ENCODE measurements around the gene EDAR. TPM values are rescaled to one million over a fixed set of nuclear protein-coding genes. Genes with fewer than 3 reads are reported as not detected.

EDAR gene
- total RNA-seq, 2 donors from 2014 or later, result not detected

DNA sequence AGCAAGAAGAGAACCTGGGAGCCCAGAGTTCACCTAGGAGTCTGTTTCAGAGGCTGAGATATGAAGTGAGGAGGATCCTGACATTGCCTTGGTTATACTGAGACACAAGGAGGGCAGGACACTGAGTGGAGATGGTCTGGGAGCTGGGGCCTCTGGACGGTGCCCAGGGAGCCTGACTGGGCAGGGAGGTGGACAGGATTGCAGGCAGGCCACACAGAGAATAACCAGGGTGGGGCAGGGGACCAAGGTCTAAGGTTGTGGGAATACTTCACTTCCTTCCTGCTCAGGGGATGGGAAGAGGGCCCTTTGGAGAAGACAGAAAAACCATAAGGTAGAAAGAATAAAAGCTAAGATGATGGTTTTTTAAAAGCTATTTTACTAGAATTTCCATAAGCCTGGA lies 18.7 kb downstream of the EDAR start:
- DNase-seq, result no peak
- Histone ChIP-seq H3K27me3 (ENCODE audit: control insufficient read depth, insufficient read depth, low read length, poor library complexity, severe bottlenecking) (peaks cover 42% of the 10 kb centered on the region), H3K4me3 (ENCODE audit: low read length) (no peak overlapping the region), H3K4me1 (ENCODE audit: control insufficient read depth, insufficient read depth, low read length) (no peaks in the 10 kb centered on the region), H3K27ac (ENCODE audit: low read depth, low read length) (no peak overlapping the region), H3K9me3 (ENCODE audit: control insufficient read depth, low read length) (no peaks in the 10 kb centered on the region), H3K9ac (ENCODE audit: extremely low read depth, low read length, poor library complexity, severe bottlenecking) (no peak overlapping the region), H3K36me3 (ENCODE audit: control insufficient read depth, insufficient read depth, low read length) (no peaks in the 10 kb centered on the region)
- Mint-ChIP-seq H3K4me3 (no peak overlapping the region), H3K27me3 (ENCODE audit: insufficient read depth) (peaks cover 61% of the 10 kb centered on the region), H3K4me1 (peaks cover 28% of the 10 kb centered on the region), H3K9me3 (no peaks in the 10 kb centered on the region), H3K27ac (no peak overlapping the region), H3K36me3 (ENCODE audit: low read depth) (no peaks in the 10 kb centered on the region)
- TF ChIP-seq, protein P1, sequence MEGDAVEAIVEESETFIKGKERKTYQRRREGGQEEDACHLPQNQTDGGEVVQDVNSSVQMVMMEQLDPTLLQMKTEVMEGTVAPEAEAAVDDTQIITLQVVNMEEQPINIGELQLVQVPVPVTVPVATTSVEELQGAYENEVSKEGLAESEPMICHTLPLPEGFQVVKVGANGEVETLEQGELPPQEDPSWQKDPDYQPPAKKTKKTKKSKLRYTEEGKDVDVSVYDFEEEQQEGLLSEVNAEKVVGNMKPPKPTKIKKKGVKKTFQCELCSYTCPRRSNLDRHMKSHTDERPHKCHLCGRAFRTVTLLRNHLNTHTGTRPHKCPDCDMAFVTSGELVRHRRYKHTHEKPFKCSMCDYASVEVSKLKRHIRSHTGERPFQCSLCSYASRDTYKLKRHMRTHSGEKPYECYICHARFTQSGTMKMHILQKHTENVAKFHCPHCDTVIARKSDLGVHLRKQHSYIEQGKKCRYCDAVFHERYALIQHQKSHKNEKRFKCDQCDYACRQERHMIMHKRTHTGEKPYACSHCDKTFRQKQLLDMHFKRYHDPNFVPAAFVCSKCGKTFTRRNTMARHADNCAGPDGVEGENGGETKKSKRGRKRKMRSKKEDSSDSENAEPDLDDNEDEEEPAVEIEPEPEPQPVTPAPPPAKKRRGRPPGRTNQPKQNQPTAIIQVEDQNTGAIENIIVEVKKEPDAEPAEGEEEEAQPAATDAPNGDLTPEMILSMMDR (conservative IDR thresholded peaks at IDR 0.05), result no peak
- WGBS, 2 experiments (ENCODE audit: insufficient coverage in 1 of 2, insufficient read length in 1 of 2), result 90% methylated on average over 1 of the region's 1 CpG; no CpG with 5 or more reads in 1 of the 2 experiments

DNA sequence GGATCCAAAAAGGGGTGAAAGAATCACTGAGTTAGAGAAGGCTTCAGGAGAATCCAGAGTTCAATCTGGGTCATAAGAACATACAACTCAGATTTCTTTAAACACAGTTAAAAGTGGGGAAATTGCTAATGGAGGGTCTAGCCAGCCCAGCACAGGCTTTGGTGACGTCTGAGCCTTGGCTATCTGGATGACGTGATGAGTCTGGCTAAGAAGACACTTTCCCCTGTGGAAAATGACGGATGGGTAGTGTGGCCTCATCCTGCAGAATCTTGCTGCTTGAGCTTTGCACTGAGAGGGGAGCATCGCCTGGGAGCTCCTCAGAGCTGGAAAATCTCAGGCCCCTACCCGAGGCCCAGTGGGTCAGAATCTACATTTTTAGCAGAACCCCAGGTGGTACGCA lies 19.2 kb downstream of the EDAR start:
- H3K4me3 ChIP-seq (ENCODE audit: low read length), result no peak overlapping the region
- H3K4me1 Mint-ChIP-seq, result peaks cover 28% of the 10 kb centered on the region
- H3K4me3 Mint-ChIP-seq, result no peak overlapping the region
- no peaks in the 10 kb centered on the region for H3K4me1 ChIP-seq (ENCODE audit: control insufficient read depth, insufficient read depth, low read length)
- no peaks in the 10 kb centered on the region for H3K9me3 ChIP-seq (ENCODE audit: control insufficient read depth, low read length)
- no peak for DNase-seq
- no peak overlapping the region for H3K9ac ChIP-seq (ENCODE audit: extremely low read depth, low read length, poor library complexity, severe bottlenecking)
- H3K36me3 Mint-ChIP-seq (ENCODE audit: low read depth), result no peaks in the 10 kb centered on the region
- WGBS, 2 experiments (ENCODE audit: insufficient coverage in 1 of 2, insufficient read length in 1 of 2), result 82 to 90% methylated on average over 6 of the region's 6 CpGs
- H3K9me3 Mint-ChIP-seq, result no peaks in the 10 kb centered on the region
- H3K27ac Mint-ChIP-seq, result no peak overlapping the region
- TF ChIP-seq, protein P1 (conservative IDR thresholded peaks at IDR 0.05), result no peak
- no peaks in the 10 kb centered on the region for H3K36me3 ChIP-seq (ENCODE audit: control insufficient read depth, insufficient read depth, low read length)
- H3K27me3 Mint-ChIP-seq (ENCODE audit: insufficient read depth), result peaks cover 60% of the 10 kb centered on the region
- H3K27ac ChIP-seq (ENCODE audit: low read depth, low read length), result no peak overlapping the region
- H3K27me3 ChIP-seq (ENCODE audit: control insufficient read depth, insufficient read depth, low read length, poor library complexity, severe bottlenecking), result peaks cover 45% of the 10 kb centered on the region

DNA sequence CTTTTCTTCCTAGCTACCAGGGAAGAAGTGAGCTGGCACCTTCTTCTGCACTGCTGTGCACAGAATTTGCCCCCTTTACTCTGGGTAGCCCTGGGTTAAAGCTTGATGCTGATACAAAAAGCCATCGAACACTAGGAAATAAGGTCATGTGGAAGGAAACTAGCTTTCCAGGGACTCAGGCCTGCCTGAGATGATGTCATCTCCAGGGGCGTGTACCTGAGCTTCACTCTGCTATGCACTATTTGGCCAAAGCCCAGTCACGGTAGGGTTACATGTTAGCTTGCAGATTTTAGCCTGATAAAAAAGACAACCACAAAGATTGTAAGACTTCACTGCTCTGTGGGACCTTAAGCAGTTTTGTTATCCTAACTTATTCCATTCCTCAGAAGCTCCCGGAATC lies 20.4 kb downstream of the EDAR start:
- H3K27me3 Mint-ChIP-seq (ENCODE audit: insufficient read depth), result peaks cover 72% of the 10 kb centered on the region
- no peak for DNase-seq
- Histone ChIP-seq H3K36me3 (ENCODE audit: control insufficient read depth, insufficient read depth, low read length) (no peaks in the 10 kb centered on the region), H3K27me3 (ENCODE audit: control insufficient read depth, insufficient read depth, low read length, poor library complexity, severe bottlenecking) (peaks cover 57% of the 10 kb centered on the region), H3K9ac (ENCODE audit: extremely low read depth, low read length, poor library complexity, severe bottlenecking) (no peak overlapping the region), H3K27ac (ENCODE audit: low read depth, low read length) (no peak overlapping the region), H3K4me3 (ENCODE audit: low read length) (no peak overlapping the region), H3K4me1 (ENCODE audit: control insufficient read depth, insufficient read depth, low read length) (no peaks in the 10 kb centered on the region), H3K9me3 (ENCODE audit: control insufficient read depth, low read length) (no peaks in the 10 kb centered on the region)
- H3K9me3 Mint-ChIP-seq, result no peaks in the 10 kb centered on the region
- TF ChIP-seq, protein P1 (conservative IDR thresholded peaks at IDR 0.05), result no peak
- peaks cover 28% of the 10 kb centered on the region for H3K4me1 Mint-ChIP-seq
- H3K36me3 Mint-ChIP-seq (ENCODE audit: low read depth), result no peaks in the 10 kb centered on the region
- no peak overlapping the region for H3K4me3 Mint-ChIP-seq
- no peak overlapping the region for H3K27ac Mint-ChIP-seq
- 85 to 91% methylated on average over 4 of the region's 4 CpGs for WGBS, 2 experiments (ENCODE audit: insufficient coverage in 1 of 2, insufficient read length in 1 of 2)
